Osteoblast (primary cell): Measurements from ENCODE around the gene TREM1. TPM values are rescaled to one million over a fixed set of nuclear protein-coding genes. Genes with fewer than 3 reads are reported as not detected.

Experiments used
- DNase-seq: peaks from one replicate; pipeline ENCODE4 v3.0.0; 2011; ENCODE audit warnings: low spot score, mixed read lengths; ENCODE audit not compliant: insufficient read length; ENCODE audit errors: missing footprints
- H2AFZ ChIP-seq: 2 replicates; pipeline ENCODE4 v1.6.0; 2011; ENCODE audit warnings: mild to moderate bottlenecking, low read length
- H3K27ac ChIP-seq: 2 replicates; pipeline ENCODE4 v1.5.1; 2011; ENCODE audit warnings: mild to moderate bottlenecking, low read depth, low read length, moderate library complexity
- H3K27me3 ChIP-seq: 2 replicates; pipeline ENCODE4 v1.6.0; 2012; ENCODE audit warnings: mild to moderate bottlenecking, control low read depth, inconsistent platforms, low read length, moderate library complexity; ENCODE audit not compliant: insufficient read depth
- H3K36me3 ChIP-seq: 2 replicates; pipeline ENCODE4 v1.5.1; 2011; ENCODE audit warnings: mild to moderate bottlenecking, low read length, control low read depth, moderate library complexity; ENCODE audit not compliant: insufficient read depth
- H3K4me1 ChIP-seq: 2 replicates; pipeline ENCODE4 v1.5.1; 2011; ENCODE audit warnings: mild to moderate bottlenecking, low read length, control low read depth, moderate library complexity; ENCODE audit not compliant: insufficient read depth
- H3K4me2 ChIP-seq: 2 replicates; pipeline ENCODE4 v1.6.0; 2011; ENCODE audit warnings: mild to moderate bottlenecking, low read length; ENCODE audit not compliant: insufficient read depth
- H3K4me3 ChIP-seq: fragments of 200-600 bp; sonication (generic); 3 replicates; pipeline ENCODE4 v1.5.1; 2012; ENCODE audit warnings: mild to moderate bottlenecking, low read length, inconsistent platforms; ENCODE audit not compliant: insufficient read depth
- H3K79me2 ChIP-seq: 2 replicates; pipeline ENCODE4 v1.6.0; 2012; ENCODE audit warnings: mild to moderate bottlenecking, low read length, control low read depth, inconsistent platforms; ENCODE audit not compliant: insufficient read depth
- H3K9me3 ChIP-seq: 2 replicates; pipeline ENCODE4 v1.5.1; 2011; ENCODE audit warnings: low read depth, low read length, control low read depth
- H4K20me1 ChIP-seq: 2 replicates; pipeline ENCODE4 v1.6.0; 2012; ENCODE audit warnings: mild to moderate bottlenecking, low read length, control low read depth; ENCODE audit not compliant: insufficient read depth
- CTCF ChIP-seq: IDR thresholded peaks from 2 replicates; pipeline ENCODE4 v1.5.1; 2011; ENCODE audit warnings: mild to moderate bottlenecking, low read depth, low read length, moderate library complexity; ENCODE audit errors: extremely low read depth
- total RNA-seq: library from RNA; depleted of rRNA; stranded (reverse); fragments of >200 nt; gene quantifications from 2 replicates; pipeline ENCODE4 v1.2.3, GENCODE V29; 2012

Gene TREM1
- total RNA-seq, 1 donor: 0.72 TPM

GRCh38 chr6:41262401-41262800 lies 24.1 kb downstream of the TREM1 start:
- H2AFZ ChIP-seq: no peak overlapping the region
- H3K36me3 ChIP-seq: no peaks in the 10 kb centered on the region
- no peaks in the 10 kb centered on the region for H3K9me3 ChIP-seq
- no peaks in the 10 kb centered on the region for H4K20me1 ChIP-seq
- no peaks in the 10 kb centered on the region for H3K4me1 ChIP-seq
- H3K27ac ChIP-seq: no peak overlapping the region
- no peak overlapping the region for H3K4me3 ChIP-seq
- no peaks in the 10 kb centered on the region for H3K27me3 ChIP-seq
- TF ChIP-seq CTCF: no peak
- DNase-seq: no peak
- H3K4me2 ChIP-seq: no peak overlapping the region
- no peaks in the 10 kb centered on the region for H3K79me2 ChIP-seq

GRCh38 chr6:41258196-41258493 lies 28.3 kb downstream of the TREM1 start:
- H3K79me2 ChIP-seq: no peaks in the 10 kb centered on the region
- H3K27ac ChIP-seq: no peak overlapping the region
- H2AFZ ChIP-seq: no peak overlapping the region
- H3K4me3 ChIP-seq: no peak overlapping the region
- no peaks in the 10 kb centered on the region for H4K20me1 ChIP-seq
- H3K9me3 ChIP-seq: no peaks in the 10 kb centered on the region
- no peak overlapping the region for H3K4me2 ChIP-seq
- H3K27me3 ChIP-seq: no peaks in the 10 kb centered on the region
- H3K36me3 ChIP-seq: no peaks in the 10 kb centered on the region
- H3K4me1 ChIP-seq: no peaks in the 10 kb centered on the region
- no peak for DNase-seq
- TF ChIP-seq CTCF: no peak

- no peak for TF ChIP-seq CTCF
- no peak overlapping the region for H3K4me2 ChIP-seq
- H2AFZ ChIP-seq: no peak overlapping the region
- H3K36me3 ChIP-seq: no peaks in the 10 kb centered on the region
- no peak overlapping the region for H3K27ac ChIP-seq
- DNase-seq: no peak
- no peaks in the 10 kb centered on the region for H3K27me3 ChIP-seq
- H3K79me2 ChIP-seq: no peaks in the 10 kb centered on the region
- no peaks in the 10 kb centered on the region for H3K9me3 ChIP-seq
- H3K4me3 ChIP-seq: no peak overlapping the region
- no peaks in the 10 kb centered on the region for H4K20me1 ChIP-seq
- no peaks in the 10 kb centered on the region for H3K4me1 ChIP-seq
Measured at GRCh38 chr6:41257369-41258195, 28.9 kb downstream of the TREM1 start.

GRCh38 chr6:41256383-41256782 lies 30.1 kb downstream of the TREM1 start:
- Histone ChIP-seq H3K79me2 (no peaks in the 10 kb centered on the region), H3K4me3 (no peak overlapping the region), H3K4me2 (no peak overlapping the region), H3K36me3 (no peaks in the 10 kb centered on the region), H2AFZ (no peak overlapping the region), H3K27me3 (no peaks in the 10 kb centered on the region), H4K20me1 (no peaks in the 10 kb centered on the region), H3K4me1 (no peaks in the 10 kb centered on the region), H3K27ac (no peak overlapping the region), H3K9me3 (no peaks in the 10 kb centered on the region)
- no peak for TF ChIP-seq CTCF
- DNase-seq: no peak
